Mesodermal cell (in vitro differentiated cells): ENCODE measurements around the gene LAMC1.

Source experiments
- H3K27ac ChIP-seq: 2 replicates; pipeline ENCODE4 v1.7.0; 2013; ENCODE audit warnings: mild to moderate bottlenecking, low read depth, low read length, moderate library complexity; ENCODE audit not compliant: severe bottlenecking
- H3K36me3 ChIP-seq: 2 replicates; pipeline ENCODE4 v1.7.1; 2013; ENCODE audit warnings: mild to moderate bottlenecking, low read length, moderate library complexity; ENCODE audit not compliant: control insufficient read depth, insufficient read depth
- H3K4me1 ChIP-seq: one replicate; pipeline ENCODE4 v1.7.1; 2013; ENCODE audit warnings: mild to moderate bottlenecking, low read length; ENCODE audit not compliant: insufficient read depth, control insufficient read depth, poor library complexity, severe bottlenecking
- H3K4me3 ChIP-seq: 2 replicates; pipeline ENCODE4 v1.7.0; 2013; ENCODE audit warnings: low read length, control low read depth, mild to moderate bottlenecking; ENCODE audit not compliant: insufficient read depth, poor library complexity, severe bottlenecking; ENCODE audit errors: extremely low read depth
- H3K9me3 ChIP-seq: 2 replicates; pipeline ENCODE4 v1.7.1; 2013; ENCODE audit warnings: mild to moderate bottlenecking, low read length, moderate library complexity; ENCODE audit not compliant: control insufficient read depth
- WGBS, 2 experiments: methylation state at CpG; one replicate each; pipeline ENCODE4 v1.1.5; 2013; ENCODE audit warnings: missing lambda C conversion rate in 2 of 2; ENCODE audit not compliant: insufficient coverage in 2 of 2; 5-methylcytosine and 5-hydroxymethylcytosine counted together

The LAMC1 gene

GRCh38 chr1:183188240-183188639 lies 165.0 kb downstream of the LAMC1 start:
- no peak overlapping the region for H3K4me3 ChIP-seq
- H3K27ac ChIP-seq: no peak overlapping the region
- WGBS, 2 experiments: 71% methylated on average over 1 of the region's 1 CpG; no CpG with 5 or more reads in 1 of the 2 experiments
- no peaks in the 10 kb centered on the region for H3K4me1 ChIP-seq
- H3K36me3 ChIP-seq: no peaks in the 10 kb centered on the region
- H3K9me3 ChIP-seq: no peaks in the 10 kb centered on the region

- no peaks in the 10 kb centered on the region for H3K9me3 ChIP-seq
- H3K27ac ChIP-seq: no peak overlapping the region
- no peaks in the 10 kb centered on the region for H3K36me3 ChIP-seq
- no peak overlapping the region for H3K4me3 ChIP-seq
- H3K4me1 ChIP-seq: peaks cover 4% of the 10 kb centered on the region
- WGBS, 2 experiments: no CpG with 5 or more reads among the region's 1 CpG
These were observed 168.6 kb downstream of the LAMC1 start for GRCh38 chr1:183191833-183192232.

GRCh38 chr1:183193963-183194525 lies 170.8 kb downstream of the LAMC1 start:
- H3K9me3 ChIP-seq: no peaks in the 10 kb centered on the region
- peaks cover 4% of the 10 kb centered on the region for H3K4me1 ChIP-seq
- no peak overlapping the region for H3K27ac ChIP-seq
- 87 to 88% methylated on average over 1 to 3 of the region's 4 CpGs for WGBS, 2 experiments
- no peaks in the 10 kb centered on the region for H3K36me3 ChIP-seq
- no peak overlapping the region for H3K4me3 ChIP-seq

- H3K4me3 ChIP-seq: no peak overlapping the region
- no peaks in the 10 kb centered on the region for H3K9me3 ChIP-seq
- no peak overlapping the region for H3K27ac ChIP-seq
- WGBS, 2 experiments: 100% methylated on average over 1 of the region's 1 CpG
- H3K36me3 ChIP-seq: no peaks in the 10 kb centered on the region
- peaks cover 4% of the 10 kb centered on the region for H3K4me1 ChIP-seq
These were observed 171.4 kb downstream of the LAMC1 start for GRCh38 chr1:183194527-183195141.

GRCh38 chr1:183195142-183195574 lies 171.9 kb downstream of the LAMC1 start:
- H3K36me3 ChIP-seq: no peaks in the 10 kb centered on the region
- peaks cover 4% of the 10 kb centered on the region for H3K4me1 ChIP-seq
- no peak overlapping the region for H3K27ac ChIP-seq
- H3K4me3 ChIP-seq: no peak overlapping the region
- 39 to 67% methylated on average over 1 to 2 of the region's 3 CpGs for WGBS, 2 experiments
- H3K9me3 ChIP-seq: no peaks in the 10 kb centered on the region
